Glutamatergic neuron (in vitro differentiated cells): ENCODE measurements around the gene LDLRAD3. TPM values are rescaled to one million over a fixed set of nuclear protein-coding genes. Genes with fewer than 3 reads are reported as not detected.

Experiments
- DNase-seq: peaks from one replicate; pipeline ENCODE4 v3.0.0; 2022
- H3K27ac Mint-ChIP-seq: one replicate; pipeline ENCODE4 v1.8.0; 2020; ENCODE audit warnings: mild to moderate bottlenecking, mixed read lengths, inconsistent platforms; ENCODE audit not compliant: unreplicated experiment
- H3K27me3 Mint-ChIP-seq: one replicate; pipeline ENCODE4 v1.8.0; 2020; ENCODE audit warnings: mild to moderate bottlenecking, moderate library complexity, mixed read lengths, inconsistent platforms; ENCODE audit not compliant: unreplicated experiment
- H3K36me3 Mint-ChIP-seq: one replicate; pipeline ENCODE4 v1.8.0; 2020; ENCODE audit warnings: mild to moderate bottlenecking, mixed read lengths, inconsistent platforms; ENCODE audit not compliant: unreplicated experiment
- H3K4me1 Mint-ChIP-seq: one replicate; pipeline ENCODE4 v1.8.0; 2020; ENCODE audit warnings: mild to moderate bottlenecking, low read depth, mixed read lengths, inconsistent platforms; ENCODE audit not compliant: unreplicated experiment
- H3K4me3 Mint-ChIP-seq: one replicate; pipeline ENCODE4 v1.8.0; 2020; ENCODE audit warnings: mild to moderate bottlenecking, mixed read lengths, inconsistent platforms; ENCODE audit not compliant: unreplicated experiment
- H3K9me3 Mint-ChIP-seq: one replicate; pipeline ENCODE4 v1.8.0; 2020; ENCODE audit warnings: mild to moderate bottlenecking, moderate library complexity, mixed read lengths, inconsistent platforms; ENCODE audit not compliant: unreplicated experiment
- CTCF ChIP-seq: fragments of 200-600 bp; sonication (generic); IDR thresholded peaks from one replicate; pipeline ENCODE4 v1.5.0; 2021; ENCODE audit not compliant: partially characterized antibody, unreplicated experiment
- total RNA-seq: library from RNA; stranded (reverse); fragmentation: NEBNext Ultra II Directional; extraction: Animal tissue kit (Norgen Biotek cat#: 25700); gene quantifications from one replicate; pipeline ENCODE4 v1.2.1, GENCODE V29; 2021; ENCODE audit not compliant: unreplicated experiment

The LDLRAD3 gene
- total RNA-seq, 1 donor from 2014 or later, result 59.9 TPM

DNA sequence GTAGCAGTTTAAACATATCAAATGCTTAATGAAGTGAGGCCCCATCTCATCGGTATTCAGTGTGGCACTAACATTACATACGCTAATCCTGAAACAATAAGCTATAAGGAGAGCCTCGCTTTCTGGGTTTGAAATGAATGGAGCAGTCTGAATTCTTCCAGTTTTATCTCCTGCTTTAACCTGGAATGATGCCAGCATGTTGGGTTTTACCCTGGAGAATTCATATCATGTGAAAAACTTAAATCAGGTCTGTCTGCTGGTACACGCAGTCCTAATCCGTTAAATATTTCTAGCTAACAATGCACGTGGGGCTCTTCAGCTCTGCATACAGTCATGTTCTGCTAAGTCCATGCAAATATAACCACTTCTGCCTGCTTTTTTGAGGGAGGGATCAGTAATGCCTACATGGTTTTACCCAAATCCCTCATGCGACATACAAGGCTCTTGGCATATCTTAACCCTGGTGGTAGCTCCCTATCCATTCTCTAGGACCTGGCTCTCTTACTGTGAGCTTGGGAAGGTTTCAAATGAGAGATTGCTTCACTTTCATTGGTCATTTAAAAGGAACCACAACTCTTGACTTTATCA is 252.6 kb downstream of the LDLRAD3 start:
- H3K36me3 Mint-ChIP-seq, result peaks cover 6% of the 10 kb centered on the region
- H3K4me1 Mint-ChIP-seq, result peaks cover 19% of the 10 kb centered on the region
- DNase-seq, result no peak
- H3K9me3 Mint-ChIP-seq, result peaks cover 3% of the 10 kb centered on the region
- H3K4me3 Mint-ChIP-seq, result no peak overlapping the region
- H3K27ac Mint-ChIP-seq, result no peak overlapping the region
- H3K27me3 Mint-ChIP-seq, result peaks cover 9% of the 10 kb centered on the region
- no peak for TF ChIP-seq CTCF

DNA sequence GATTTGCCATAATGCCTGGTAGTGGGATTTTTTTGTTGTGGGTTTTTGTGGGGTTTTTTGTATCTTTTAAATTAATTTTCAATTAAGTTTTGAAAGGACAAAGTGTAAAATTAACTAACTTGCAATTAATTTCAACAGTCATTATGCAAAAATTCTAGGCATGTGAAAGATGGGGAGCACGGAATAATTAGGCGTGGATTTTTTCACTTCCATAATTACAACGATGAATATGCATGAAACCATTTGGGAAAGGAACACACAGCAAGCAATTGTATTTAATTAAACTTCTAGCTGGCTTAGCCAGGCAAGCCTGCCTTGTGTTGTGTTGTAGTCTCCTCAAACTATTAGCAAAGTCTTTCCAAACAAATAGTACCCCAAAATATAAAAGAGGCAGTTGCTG is 257.5 kb downstream of the LDLRAD3 start:
- peaks cover 6% of the 10 kb centered on the region for H3K9me3 Mint-ChIP-seq
- H3K27ac Mint-ChIP-seq, result no peak overlapping the region
- TF ChIP-seq CTCF, result no peak
- no peak overlapping the region for H3K4me3 Mint-ChIP-seq
- DNase-seq, result no peak
- peaks cover 6% of the 10 kb centered on the region for H3K36me3 Mint-ChIP-seq
- H3K27me3 Mint-ChIP-seq, result peaks cover 3% of the 10 kb centered on the region
- H3K4me1 Mint-ChIP-seq, result peaks cover 4% of the 10 kb centered on the region

GRCh38 chr11:36205536-36205935 is 261.7 kb downstream of the LDLRAD3 start:
- peaks cover 4% of the 10 kb centered on the region for H3K36me3 Mint-ChIP-seq
- no peak for DNase-seq

GRCh38 chr11:36210529-36210928 is 266.7 kb downstream of the LDLRAD3 start:
- Mint-ChIP-seq H3K4me1 (peaks cover 30% of the 10 kb centered on the region), H3K36me3 (peaks cover 4% of the 10 kb centered on the region), H3K9me3 (peaks cover 10% of the 10 kb centered on the region)

More at GRCh38 chr11:36205536-36205935, 261.7 kb downstream of the LDLRAD3 start:
- Mint-ChIP-seq H3K4me1 (no peaks in the 10 kb centered on the region), H3K9me3 (peaks cover 5% of the 10 kb centered on the region), H3K27me3 (no peaks in the 10 kb centered on the region), H3K4me3 (no peak overlapping the region), H3K27ac (no peak overlapping the region)
- no peak for TF ChIP-seq CTCF

More at GRCh38 chr11:36210529-36210928, 266.7 kb downstream of the LDLRAD3 start:
- DNase-seq, result no peak
- no peak for TF ChIP-seq CTCF
- no peaks in the 10 kb centered on the region for H3K27me3 Mint-ChIP-seq
- no peak overlapping the region for H3K4me3 Mint-ChIP-seq
- no peak overlapping the region for H3K27ac Mint-ChIP-seq
